A549 (cell line): Measurements from ENCODE around the gene SLC34A1.

Experiments
- BCL3 ChIP-seq: fragments of >200 bp; sonication (Bioruptor Twin); formaldehyde crosslinking; IDR thresholded peaks from 3 replicates; pipeline ENCODE4 v1.6.1; 2016
- CHD2 ChIP-seq: fragments of 150-350 bp; IDR thresholded peaks from 2 replicates; pipeline ENCODE4 v1.6.1; 2014; ENCODE audit warnings: low read length; ENCODE audit not compliant: partially characterized antibody
- CTCF ChIP-seq: fragments of >200 bp; sonication (Bioruptor Twin); formaldehyde crosslinking; IDR thresholded peaks from 3 replicates; pipeline ENCODE4 v1.5.1; 2016
- EP300 ChIP-seq, 2 experiments: fragments of >200 bp; sonication (Bioruptor Twin); formaldehyde crosslinking; IDR thresholded peaks; 2 replicates in 1 of 2; 3 replicates in 1 of 2; pipeline ENCODE4 v1.6.1; 2016 to 2017
- JUN ChIP-seq, 2 experiments: fragments of >200 bp; sonication (Bioruptor Twin); formaldehyde crosslinking; IDR thresholded peaks; 2 replicates in 1 of 2; 3 replicates in 1 of 2; pipeline ENCODE4 v1.6.1; 2016 to 2017
- NFE2L2 ChIP-seq: fragments of 150-350 bp; conservative IDR thresholded peaks from 2 replicates; pipeline ENCODE4 v1.6.1; 2014; ENCODE audit warnings: low read length
- POLR2A ChIP-seq: IDR thresholded peaks from 2 replicates; pipeline ENCODE4 v1.6.1; 2012; ENCODE audit warnings: mild to moderate bottlenecking, low read length
- REST ChIP-seq: fragments of 200-600 bp; sonication (generic); IDR thresholded peaks from 2 replicates; pipeline ENCODE4 v1.6.1; 2016; ENCODE audit warnings: antibody characterized with exemption, mild to moderate bottlenecking, moderate library complexity
- RFX5 ChIP-seq: fragments of 450-650 bp; IDR thresholded peaks from 2 replicates; pipeline ENCODE4 v1.7.1; 2014; ENCODE audit warnings: antibody characterized with exemption, mild to moderate bottlenecking, moderate library complexity
- SMC3 ChIP-seq: fragments of >200 bp; sonication (Bioruptor Twin); formaldehyde crosslinking; IDR thresholded peaks from 3 replicates; pipeline ENCODE4 v1.6.1; 2018; ENCODE audit warnings: inconsistent platforms
- SREBF2 ChIP-seq: fragments of 450-650 bp; IDR thresholded peaks from 2 replicates; pipeline ENCODE4 v1.6.1; 2014; ENCODE audit warnings: mild to moderate bottlenecking, moderate library complexity

- TF ChIP-seq CTCF = no peak
- TF ChIP-seq RFX5 = no peak
- no peak for TF ChIP-seq JUN (IDR thresholded peaks at IDR 0.05)
- no peak for TF ChIP-seq SREBF2
- TF ChIP-seq POLR2A = no peak
- TF ChIP-seq EP300 (IDR thresholded peaks at IDR 0.05) = no peak
- no peak for TF ChIP-seq REST
- TF ChIP-seq BCL3 = no peak
- TF ChIP-seq CHD2 = no peak
- no peak for TF ChIP-seq NFE2L2
- TF ChIP-seq SMC3 = no peak
These were observed 37.4 kb upstream of the SLC34A1 start for GRCh38 chr5:177346820-177347219.
